ENCODE results near the gene SLC24A5. TPM values are rescaled to one million over a fixed set of nuclear protein-coding genes. Genes with fewer than 3 reads are reported as not detected.

SLC24A5 gene
- total and polyA plus RNA-seq, 2 donors (not counting 1 experiment from before 2014, with no cell fraction given): not detected

- no peaks in the 10 kb centered on the region for H3K9me3 Mint-ChIP-seq (ENCODE audit: insufficient read depth)
- 2% methylated on average over 68 of the region's 71 CpGs for WGBS (ENCODE audit: insufficient coverage)
- TF ChIP-seq EZH2 (IDR thresholded peaks at IDR 0.05; ENCODE audit: borderline replicate concordance, insufficient read depth, low read depth, low read length, poor library complexity, severe bottlenecking): no peak
- TF ChIP-seq CTCF (IDR thresholded peaks at IDR 0.05): peak; percentile 35
- ChIA-PET POLR2A (no interaction called here), CTCF (interaction anchor here (1.6 kb wide), 1 partner anchor 21 kb away, joined by 3 read pairs; no protein-coding TSS in a partner anchor)
- peaks cover 8 to 11% of the 10 kb centered on the region in 2 donors for H3K4me1 ChIP-seq (ENCODE audit: control insufficient read depth in 2 of 2, insufficient read depth in 2 of 2, low read length in 2 of 2)
- H2AFZ ChIP-seq (ENCODE audit: insufficient read depth, low read depth, low read length, poor library complexity, severe bottlenecking): peak within 1 kb of the TSS; percentile 83
- no peaks in the 10 kb centered on the region for H4K20me1 ChIP-seq (ENCODE audit: control insufficient read depth, insufficient read depth, low read length, poor library complexity, severe bottlenecking)
- ATAC-seq (ENCODE audit: low read depth) (peak; percentile 72), DNase-seq (peak; percentile 80)
- H3K27me3 ChIP-seq (replicated peaks in 1 of 4; ENCODE audit: control extremely low read depth in 1 of 4, control insufficient read depth in 3 of 4, insufficient read depth in 4 of 4, low read length in 3 of 4): peaks cover 0 to 5% (median 2%) of the 10 kb centered on the region in 4 experiments
- intact Hi-C loops (cut with micrococcal nuclease): loop anchor here (2.0 to 5.0 kb wide), 4 partner anchors 153 to 1444 kb away; partner anchors contain the start of genes CEP152, DTWD1, DUT and EID1
- peaks cover 15% of the 10 kb centered on the region for H3K79me2 ChIP-seq (ENCODE audit: control insufficient read depth, insufficient read depth, low read length)
- peaks cover 17% of the 10 kb centered on the region for H3K27me3 Mint-ChIP-seq
- peak within 1 kb of the TSS; percentile 21 to 81 for H3K27ac ChIP-seq (ENCODE audit: low read length in 2 of 2)
- H3K4me3 Mint-ChIP-seq: peak within 1 kb of the TSS; percentile 95
- H3K9me3 ChIP-seq (ENCODE audit: control extremely low read depth in 1 of 3, control insufficient read depth in 2 of 3, insufficient read depth in 1 of 3, low read length in 2 of 3): no peaks in the 10 kb centered on the region
- peaks cover 18% of the 10 kb centered on the region for H3K4me1 Mint-ChIP-seq
- H3K4me2 ChIP-seq (replicated peaks; ENCODE audit: low read depth, low read length, poor library complexity, severe bottlenecking): peak within 1 kb of the TSS; percentile 80
- peak within 1 kb of the TSS; percentile 47 to 71 (median 67) for H3K4me3 ChIP-seq (ENCODE audit: control extremely low read depth in 1 of 5, extremely low read depth in 1 of 5, insufficient read depth in 1 of 5, low read depth in 2 of 5, low read length in 4 of 5)
- no peaks in the 10 kb centered on the region for H3K36me3 ChIP-seq (replicated peaks in 1 of 2; ENCODE audit: control extremely low read depth in 1 of 2, control insufficient read depth in 1 of 2, extremely low read depth in 1 of 2, insufficient read depth in 2 of 2, low read length in 1 of 2)
- H3K27ac Mint-ChIP-seq: peak within 1 kb of the TSS; percentile 92
- peak within 1 kb of the TSS; percentile 79 for H3K9ac ChIP-seq (ENCODE audit: low read length)
These were observed 57.2 kb downstream of the SLC24A5 start, which contains the start of gene MYEF2 for GRCh38 chr15:48177766-48178647. Gene MYEF2, minus strand, starts transcription at chr15:48178295. Its CDS starts 58 bp downstream, at chr15:48178237.

GRCh38 chr15:48178648-48178931 lies 57.8 kb downstream of the SLC24A5 start:
- ChIA-PET POLR2A (no interaction called here), CTCF (no interaction called here)
- Mint-ChIP-seq H3K4me3 (peak overlapping the region; percentile 95), H3K27me3 (peaks cover 18% of the 10 kb centered on the region), H3K27ac (peak overlapping the region; percentile 33), H3K9me3 (ENCODE audit: insufficient read depth) (no peaks in the 10 kb centered on the region), H3K4me1 (peaks cover 18% of the 10 kb centered on the region)
- TF ChIP-seq CTCF (IDR thresholded peaks at IDR 0.05) (no peak), EZH2 (IDR thresholded peaks at IDR 0.05; ENCODE audit: borderline replicate concordance, insufficient read depth, low read depth, low read length, poor library complexity, severe bottlenecking) (no peak)
- Histone ChIP-seq H3K27me3 (replicated peaks in 1 of 4; ENCODE audit: control extremely low read depth in 1 of 4, control insufficient read depth in 3 of 4, insufficient read depth in 4 of 4, low read length in 3 of 4) (peaks cover 0 to 5% (median 2%) of the 10 kb centered on the region in 4 experiments), H3K4me2 (replicated peaks; ENCODE audit: low read depth, low read length, poor library complexity, severe bottlenecking) (peak overlapping the region; percentile 80), H3K27ac (ENCODE audit: low read length in 2 of 2) (no peak overlapping the region), H4K20me1 (ENCODE audit: control insufficient read depth, insufficient read depth, low read length, poor library complexity, severe bottlenecking) (no peaks in the 10 kb centered on the region), H3K4me3 (ENCODE audit: control extremely low read depth in 1 of 5, extremely low read depth in 1 of 5, insufficient read depth in 1 of 5, low read depth in 2 of 5, low read length in 4 of 5) (peak overlapping the region in 3 of 5 experiments; percentile 67 to 71 (median 68)), H3K9me3 (ENCODE audit: control extremely low read depth in 1 of 3, control insufficient read depth in 2 of 3, insufficient read depth in 1 of 3, low read length in 2 of 3) (no peaks in the 10 kb centered on the region), H3K4me1 (ENCODE audit: control insufficient read depth in 2 of 2, insufficient read depth in 2 of 2, low read length in 2 of 2) (peaks cover 8 to 11% of the 10 kb centered on the region in 2 donors), H3K9ac (ENCODE audit: low read length) (peak overlapping the region; percentile 79), H3K79me2 (ENCODE audit: control insufficient read depth, insufficient read depth, low read length) (peaks cover 12% of the 10 kb centered on the region), H3K36me3 (replicated peaks in 1 of 2; ENCODE audit: control extremely low read depth in 1 of 2, control insufficient read depth in 1 of 2, extremely low read depth in 1 of 2, insufficient read depth in 2 of 2, low read length in 1 of 2) (no peaks in the 10 kb centered on the region), H2AFZ (ENCODE audit: insufficient read depth, low read depth, low read length, poor library complexity, severe bottlenecking) (peak overlapping the region; percentile 83)
- intact Hi-C loops (cut with micrococcal nuclease): loop anchor here (2.0 to 5.0 kb wide), 4 partner anchors 152 to 1444 kb away; partner anchors contain the start of genes CEP152, DTWD1, DUT and EID1
- ATAC-seq (ENCODE audit: low read depth) (no peak), DNase-seq (no peak)
- no CpG with 5 or more reads among the region's 1 CpG for WGBS (ENCODE audit: insufficient coverage)

Data from B cell (primary cell).